PFSK-1 (cell line): Measurements from ENCODE around the gene KNOP1.

Source experiments
- POLR2AphosphoS5 ChIP-seq: IDR thresholded peaks from 2 replicates; pipeline ENCODE4 v1.6.1; 2012; ENCODE audit warnings: low read depth, mild to moderate bottlenecking, control low read depth, low read length, moderate library complexity
- TAF1 ChIP-seq: IDR thresholded peaks from 2 replicates; pipeline ENCODE4 v1.6.1; 2012; ENCODE audit warnings: low read length, control low read depth, borderline replicate concordance; ENCODE audit not compliant: insufficient read depth

DNA sequence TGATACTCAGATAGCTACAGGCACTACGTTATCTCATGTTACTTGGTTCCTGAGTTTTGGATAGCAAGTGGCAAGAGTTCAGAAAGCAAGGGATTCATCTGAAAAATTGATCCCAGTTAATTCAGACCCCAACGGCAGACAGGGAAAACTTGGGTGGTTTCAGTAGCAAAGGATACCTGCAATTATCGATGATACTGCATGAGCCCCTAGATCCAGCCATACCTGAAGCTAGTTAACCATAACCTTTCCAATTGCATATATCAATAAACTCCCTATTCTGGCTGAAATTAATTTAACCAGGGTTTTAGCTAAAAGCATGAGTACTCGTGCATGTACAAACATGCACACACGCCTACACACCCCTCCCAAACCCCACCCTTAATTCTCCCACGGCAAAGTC lies 4.3 kb downstream of the KNOP1 start:
- TF ChIP-seq POLR2AphosphoS5 (no peak), TAF1 (no peak)
